HepG2 (cell line): Measurements from ENCODE around the gene GTPBP6. TPM values are rescaled to one million over a fixed set of nuclear protein-coding genes. Genes with fewer than 3 reads are reported as not detected.

ENCODE experiments used
- EEA1 ChIP-seq: sonication (generic); formaldehyde crosslinking; IDR thresholded peaks from 2 replicates; pipeline ENCODE4 v1.5.1; 2020; ENCODE audit warnings: mild to moderate bottlenecking, missing genetic modification reagents, borderline replicate concordance
- ETV5 ChIP-seq: IDR thresholded peaks from 2 replicates; pipeline ENCODE4 v1.6.1; 2018; ENCODE audit warnings: missing biosample characterization, missing genetic modification reagents, inconsistent platforms, borderline replicate concordance
- FOSL1 ChIP-seq: sonication (generic); formaldehyde crosslinking; IDR thresholded peaks from 2 replicates; pipeline ENCODE4 v1.9.0; 2021; ENCODE audit warnings: missing genetic modification reagents, borderline replicate concordance
- GATA4 ChIP-seq: sonication (generic); IDR thresholded peaks from 2 replicates; pipeline ENCODE4 v1.6.1; 2016; ENCODE audit warnings: antibody characterized with exemption, low read depth, borderline replicate concordance
- GPN1 ChIP-seq: sonication (generic); formaldehyde crosslinking; IDR thresholded peaks from 2 replicates; pipeline ENCODE4 v1.5.1; 2020; ENCODE audit warnings: missing genetic modification reagents, borderline replicate concordance
- HMG20A ChIP-seq: IDR thresholded peaks from 2 replicates; pipeline ENCODE4 v1.6.1; 2016; ENCODE audit warnings: borderline replicate concordance
- KLF15 ChIP-seq: sonication (generic); formaldehyde crosslinking; IDR thresholded peaks from 2 replicates; pipeline ENCODE4 v1.8.1; 2023; ENCODE audit warnings: borderline replicate concordance, mild to moderate bottlenecking, inconsistent platforms, missing genetic modification reagents, mixed read lengths
- PLRG1 ChIP-seq: fragments of 450-650 bp; conservative IDR thresholded peaks from 2 replicates; pipeline ENCODE4 v1.6.1; 2016
- POLR2G ChIP-seq: fragments of 200-400 bp; formaldehyde crosslinking; IDR thresholded peaks from 2 replicates; pipeline ENCODE4 v1.6.1; 2018; ENCODE audit warnings: mild to moderate bottlenecking, low read depth, low read length, moderate library complexity
- REXO4 ChIP-seq: sonication (generic); formaldehyde crosslinking; IDR thresholded peaks from 2 replicates; pipeline ENCODE4 v1.8.0; 2022; ENCODE audit warnings: missing genetic modification reagents, mild to moderate bottlenecking, borderline replicate concordance
- SMARCE1 ChIP-seq: fragments of 450-650 bp; IDR thresholded peaks from 2 replicates; pipeline ENCODE4 v1.6.1; 2017; ENCODE audit warnings: borderline replicate concordance
- SOX5 ChIP-seq: IDR thresholded peaks from 2 replicates; pipeline ENCODE4 v1.6.1; 2016; ENCODE audit warnings: borderline replicate concordance
- TEAD3 ChIP-seq: optimal IDR thresholded peaks from 2 replicates; pipeline ENCODE3; 2016; ENCODE audit warnings: borderline replicate concordance
- ZNF326 ChIP-seq: sonication (generic); formaldehyde crosslinking; IDR thresholded peaks from 2 replicates; pipeline ENCODE4 v1.4.0; 2020; ENCODE audit warnings: missing genetic modification reagents, borderline replicate concordance
- ZNF343 ChIP-seq: sonication (generic); formaldehyde crosslinking; IDR thresholded peaks from 2 replicates; pipeline ENCODE4 v1.4.0; 2020; ENCODE audit warnings: mild to moderate bottlenecking, missing genetic modification reagents
- ZNF432 ChIP-seq: sonication (generic); formaldehyde crosslinking; IDR thresholded peaks from 2 replicates; pipeline ENCODE4 v1.5.0; 2020; ENCODE audit warnings: missing genetic modification reagents, mild to moderate bottlenecking, borderline replicate concordance
- ZNF451 ChIP-seq: sonication (generic); formaldehyde crosslinking; IDR thresholded peaks from 2 replicates; pipeline ENCODE4 v1.5.0; 2020; ENCODE audit warnings: mild to moderate bottlenecking, missing genetic modification reagents
- ZNF549 ChIP-seq: sonication (generic); formaldehyde crosslinking; IDR thresholded peaks from 2 replicates; pipeline ENCODE4 v1.5.0; 2020; ENCODE audit warnings: missing genetic modification reagents
- ZNF644 ChIP-seq: IDR thresholded peaks from 2 replicates; pipeline ENCODE4 v1.6.1; 2016; ENCODE audit warnings: low read depth
- ZNF670 ChIP-seq: sonication (generic); formaldehyde crosslinking; IDR thresholded peaks from 2 replicates; pipeline ENCODE4 v1.8.0; 2022; ENCODE audit warnings: mild to moderate bottlenecking, missing genetic modification reagents, borderline replicate concordance
- ZNF766 ChIP-seq: sonication (generic); formaldehyde crosslinking; IDR thresholded peaks from 2 replicates; pipeline ENCODE4 v1.5.0; 2020; ENCODE audit warnings: missing genetic modification reagents, borderline replicate concordance
- ZNF776 ChIP-seq: sonication (generic); formaldehyde crosslinking; IDR thresholded peaks from 2 replicates; pipeline ENCODE4 v1.4.0; 2020; ENCODE audit warnings: mild to moderate bottlenecking, missing genetic modification reagents
- ZNF83 ChIP-seq: sonication (generic); formaldehyde crosslinking; IDR thresholded peaks from 2 replicates; pipeline ENCODE4 v1.4.0; 2020; ENCODE audit warnings: missing genetic modification reagents, mild to moderate bottlenecking, borderline replicate concordance
- ZSCAN25 ChIP-seq: sonication (generic); formaldehyde crosslinking; IDR thresholded peaks from 2 replicates; pipeline ENCODE4 v1.8.0; 2022; ENCODE audit warnings: mild to moderate bottlenecking, missing genetic modification reagents
- polyA plus RNA-seq, 8 experiments: library from polyadenylated mRNA; depleted of rRNA in 3 of 8; stranded (reverse) in 7 of 8; unstranded in 1 of 8; fragments of >200 nt; fragmentation: Illumina TruSeq in 4 of 8; extraction: Trizol in 4 of 8; gene quantifications; 2 replicates each; pipeline versions ENCODE4 v1.2.1 to v1.2.3, GENCODE V29; 2011 to 2016; ENCODE audit warnings: low read depth in 4 of 8, missing spikeins in 1 of 8, mixed read lengths in 1 of 8; ENCODE audit not compliant: insufficient read depth in 1 of 8
- total RNA-seq, 5 experiments: library from RNA; depleted of rRNA; stranded (reverse); fragments of >200 nt; fragmentation: Illumina TruSeq; extraction: Trizol; gene quantifications; 2 replicates each; pipeline ENCODE4 v1.2.3, GENCODE V29; 2016; ENCODE audit warnings: low read depth in 1 of 5
- TF ChIP-seq, protein P1 (sequence below): sonication (generic); formaldehyde crosslinking; IDR thresholded peaks from 2 replicates; pipeline ENCODE4 v1.8.0; 2022; ENCODE audit warnings: mild to moderate bottlenecking, missing genetic modification reagents, borderline replicate concordance
- TF ChIP-seq, protein P2 (sequence below): sonication (generic); formaldehyde crosslinking; IDR thresholded peaks from 2 replicates; pipeline ENCODE4 v1.5.1; 2020; ENCODE audit warnings: mild to moderate bottlenecking, missing genetic modification reagents, borderline replicate concordance
- TF ChIP-seq, protein P3 (sequence below), 2 experiments: fragments of 450-650 bp in 1 of 2; sonication (generic) in 1 of 2; formaldehyde crosslinking; IDR thresholded peaks; 2 replicates each; pipeline versions ENCODE4 v1.5.0 to v1.8.0; 2020 to 2022; ENCODE audit warnings: mild to moderate bottlenecking in 1 of 2, missing genetic modification reagents in 1 of 2

Gene GTPBP6
- total and polyA plus RNA-seq, 2 of the 13 experiments (the other 11 are each of a cell fraction or from before 2014, with no cell fraction given) = 20.2 to 39.6 TPM

- TF ChIP-seq FOSL1 (CRISPR knock-in tag) = no peak
- 0 out of 2 replicates have a peak, but pooled peaks have one; percentile 39 for TF ChIP-seq ZNF644 (CRISPR knock-in tag)
- TF ChIP-seq SOX5 (CRISPR knock-in tag) = 0 out of 2 replicates have a peak, but pooled peaks have one; percentile 7
- TF ChIP-seq GATA4 = no peak
- TF ChIP-seq POLR2G = no peak
- TF ChIP-seq ZNF670 = no peak
- TF ChIP-seq, protein P1, sequence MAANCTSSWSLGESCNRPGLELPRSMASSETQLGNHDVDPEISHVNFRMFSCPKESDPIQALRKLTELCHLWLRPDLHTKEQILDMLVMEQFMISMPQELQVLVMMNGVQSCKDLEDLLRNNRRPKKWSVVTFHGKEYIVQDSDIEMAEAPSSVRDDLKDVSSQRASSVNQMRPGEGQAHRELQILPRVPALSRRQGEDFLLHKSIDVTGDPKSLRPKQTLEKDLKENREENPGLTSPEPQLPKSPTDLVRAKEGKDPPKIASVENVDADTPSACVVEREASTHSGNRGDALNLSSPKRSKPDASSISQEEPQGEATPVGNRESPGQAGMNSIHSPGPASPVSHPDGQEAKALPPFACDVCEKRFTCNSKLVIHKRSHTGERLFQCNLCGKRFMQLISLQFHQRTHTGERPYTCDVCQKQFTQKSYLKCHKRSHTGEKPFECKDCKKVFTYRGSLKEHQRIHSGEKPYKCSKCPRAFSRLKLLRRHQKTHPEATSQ (CRISPR knock-in tag) = no peak
- TF ChIP-seq ZNF343 = no peak
- TF ChIP-seq, protein P2, sequence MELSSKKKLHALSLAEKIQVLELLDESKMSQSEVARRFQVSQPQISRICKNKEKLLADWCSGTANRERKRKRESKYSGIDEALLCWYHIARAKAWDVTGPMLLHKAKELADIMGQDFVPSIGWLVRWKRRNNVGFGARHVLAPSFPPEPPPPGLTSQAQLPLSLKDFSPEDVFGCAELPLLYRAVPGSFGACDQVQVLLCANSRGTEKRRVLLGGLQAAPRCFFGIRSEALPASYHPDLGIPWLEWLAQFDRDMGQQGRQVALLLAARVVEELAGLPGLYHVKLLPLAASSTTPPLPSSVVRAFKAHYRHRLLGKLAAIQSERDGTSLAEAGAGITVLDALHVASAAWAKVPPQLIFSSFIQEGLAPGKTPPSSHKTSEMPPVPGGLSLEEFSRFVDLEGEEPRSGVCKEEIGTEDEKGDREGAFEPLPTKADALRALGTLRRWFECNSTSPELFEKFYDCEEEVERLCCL (CRISPR knock-in tag) = no peak
- no peak for TF ChIP-seq GPN1 (CRISPR knock-in tag)
- no peak for TF ChIP-seq PLRG1
- peak; percentile 33; the same call in 1 of the 2 replicates for TF ChIP-seq HMG20A (CRISPR knock-in tag)
- TF ChIP-seq, protein P3, sequence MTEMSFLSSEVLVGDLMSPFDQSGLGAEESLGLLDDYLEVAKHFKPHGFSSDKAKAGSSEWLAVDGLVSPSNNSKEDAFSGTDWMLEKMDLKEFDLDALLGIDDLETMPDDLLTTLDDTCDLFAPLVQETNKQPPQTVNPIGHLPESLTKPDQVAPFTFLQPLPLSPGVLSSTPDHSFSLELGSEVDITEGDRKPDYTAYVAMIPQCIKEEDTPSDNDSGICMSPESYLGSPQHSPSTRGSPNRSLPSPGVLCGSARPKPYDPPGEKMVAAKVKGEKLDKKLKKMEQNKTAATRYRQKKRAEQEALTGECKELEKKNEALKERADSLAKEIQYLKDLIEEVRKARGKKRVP (CRISPR knock-in tag; IDR thresholded peaks at IDR 0.05) = 0 out of 4 replicates have a peak, but pooled peaks of 1 of the 2 experiments have one; percentile 10
- TF ChIP-seq TEAD3 (CRISPR knock-in tag) = peak; percentile 20
- TF ChIP-seq ZNF451 (CRISPR knock-in tag) = no peak
- no peak for TF ChIP-seq SMARCE1
- TF ChIP-seq ZSCAN25 (CRISPR knock-in tag) = peak; percentile 41; the same call in 1 of the 2 replicates
- no peak for TF ChIP-seq ZNF549 (CRISPR knock-in tag)
- TF ChIP-seq ZNF766 = no peak
- no peak for TF ChIP-seq ZNF432 (CRISPR knock-in tag)
- TF ChIP-seq ZNF326 (CRISPR knock-in tag) = no peak
- TF ChIP-seq ZNF776 (CRISPR knock-in tag) = no peak
- no peak for TF ChIP-seq ETV5 (CRISPR knock-in tag)
- no peak for TF ChIP-seq ZNF83 (CRISPR knock-in tag)
- no peak for TF ChIP-seq EEA1 (CRISPR knock-in tag)
- no peak for TF ChIP-seq KLF15 (CRISPR knock-in tag)
- TF ChIP-seq REXO4 (CRISPR knock-in tag) = no peak
Observed at GRCh38 chrX:264634-265455, 53.8 kb downstream of the GTPBP6 start (continued).
